ENCODE results near the gene LIN52. TPM values are rescaled to one million over a fixed set of nuclear protein-coding genes. Genes with fewer than 3 reads are reported as not detected.

The LIN52 gene
- total and polyA plus RNA-seq, 2 of the 8 experiments (the other 6 are each of a cell fraction or from before 2014, with no cell fraction given), result 6.8 to 11.6 TPM

GRCh38 chr14:74217672-74218448, 133.1 kb downstream of the LIN52 start (continued):
- TF ChIP-seq BCL11A (IDR thresholded peaks at IDR 0.05; ENCODE audit: low read depth in 2 of 2, low read length in 2 of 2), result no peak
- peak; percentile 57 for TF ChIP-seq MAX (IDR thresholded peaks at IDR 0.05)
- TF ChIP-seq YY1 (IDR thresholded peaks at IDR 0.05; ENCODE audit: low read depth, low read length), result peak; percentile 54
- 0 out of 2 replicates have a peak, but pooled peaks have one; percentile 30 for TF ChIP-seq SP4 (IDR thresholded peaks at IDR 0.05; ENCODE audit: low read length)
- peak; percentile 70 for TF ChIP-seq E2F6 (IDR thresholded peaks at IDR 0.05)
- peak; percentile 56 to 80 for TF ChIP-seq RAD21 (IDR thresholded peaks at IDR 0.05 in 1 of 2, conservative IDR thresholded peaks at IDR 0.05 in 1 of 2; ENCODE audit: low read depth in 2 of 2, low read length in 2 of 2)
- no peak for TF ChIP-seq ASH2L (IDR thresholded peaks at IDR 0.05; ENCODE audit: low read length)
- TF ChIP-seq HDAC2 (IDR thresholded peaks at IDR 0.05; ENCODE audit: borderline replicate concordance in 1 of 2, low read depth in 2 of 2, low read length in 2 of 2), result peak; percentile 93 to 100; a peak in 3 of 4 replicates
- no peak for TF ChIP-seq CTBP2 (IDR thresholded peaks at IDR 0.05; ENCODE audit: borderline replicate concordance, insufficient read depth, insufficient read length, low read length)

Measured in H1 (cell line).